ENCODE measurements around the gene HIPK2.

DNA sequence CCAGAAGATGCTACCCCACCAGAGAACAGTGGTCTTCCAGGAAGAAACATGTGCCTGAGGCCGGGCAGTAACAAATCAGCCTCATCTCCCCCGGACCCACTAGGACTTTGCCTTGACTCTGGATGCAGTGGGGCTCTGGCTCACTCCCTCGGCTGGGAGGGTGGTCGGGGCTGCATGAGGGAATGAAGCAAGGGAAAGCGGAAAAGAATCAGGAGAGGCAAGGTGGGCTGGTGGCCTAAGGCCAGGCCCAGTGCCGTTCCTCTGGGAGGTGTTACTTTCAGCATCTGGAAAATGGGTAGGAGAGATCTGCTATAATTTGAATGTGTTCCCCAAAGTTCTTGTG, 202.5 kb downstream of the HIPK2 start:
- TF ChIP-seq, protein P1, sequence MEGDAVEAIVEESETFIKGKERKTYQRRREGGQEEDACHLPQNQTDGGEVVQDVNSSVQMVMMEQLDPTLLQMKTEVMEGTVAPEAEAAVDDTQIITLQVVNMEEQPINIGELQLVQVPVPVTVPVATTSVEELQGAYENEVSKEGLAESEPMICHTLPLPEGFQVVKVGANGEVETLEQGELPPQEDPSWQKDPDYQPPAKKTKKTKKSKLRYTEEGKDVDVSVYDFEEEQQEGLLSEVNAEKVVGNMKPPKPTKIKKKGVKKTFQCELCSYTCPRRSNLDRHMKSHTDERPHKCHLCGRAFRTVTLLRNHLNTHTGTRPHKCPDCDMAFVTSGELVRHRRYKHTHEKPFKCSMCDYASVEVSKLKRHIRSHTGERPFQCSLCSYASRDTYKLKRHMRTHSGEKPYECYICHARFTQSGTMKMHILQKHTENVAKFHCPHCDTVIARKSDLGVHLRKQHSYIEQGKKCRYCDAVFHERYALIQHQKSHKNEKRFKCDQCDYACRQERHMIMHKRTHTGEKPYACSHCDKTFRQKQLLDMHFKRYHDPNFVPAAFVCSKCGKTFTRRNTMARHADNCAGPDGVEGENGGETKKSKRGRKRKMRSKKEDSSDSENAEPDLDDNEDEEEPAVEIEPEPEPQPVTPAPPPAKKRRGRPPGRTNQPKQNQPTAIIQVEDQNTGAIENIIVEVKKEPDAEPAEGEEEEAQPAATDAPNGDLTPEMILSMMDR (IDR thresholded peaks at IDR 0.05; ENCODE audit: poor library complexity) = no peak
- TF ChIP-seq EZH2phosphoT487 (IDR thresholded peaks at IDR 0.05; ENCODE audit: low read depth, severe bottlenecking, unreplicated experiment) = no peak
- no peak for TF ChIP-seq EZH2 (IDR thresholded peaks at IDR 0.05; ENCODE audit: borderline replicate concordance)

All from hepatocyte (in vitro differentiated cells).